HepG2 (cell line): ENCODE results near the gene TXN. TPM values are rescaled to one million over a fixed set of nuclear protein-coding genes. Genes with fewer than 3 reads are reported as not detected.

Experiments used
- KLF12 ChIP-seq: sonication (generic); formaldehyde crosslinking; IDR thresholded peaks from 2 replicates; pipeline ENCODE4 v1.4.0; 2020; ENCODE audit warnings: missing genetic modification reagents, borderline replicate concordance
- MIXL1 ChIP-seq: IDR thresholded peaks from 2 replicates; pipeline ENCODE4 v1.6.1; 2016
- SAP130 ChIP-seq: IDR thresholded peaks from 2 replicates; pipeline ENCODE4 v1.6.1; 2016; ENCODE audit warnings: low read depth
- SMC3 ChIP-seq: IDR thresholded peaks from 2 replicates; pipeline ENCODE4 v1.6.1; 2011; ENCODE audit warnings: low read length, improper control_type of control experiment
- WIZ ChIP-seq: sonication (generic); formaldehyde crosslinking; IDR thresholded peaks from 2 replicates; pipeline ENCODE4 v1.5.1; 2020; ENCODE audit warnings: mild to moderate bottlenecking, missing genetic modification reagents
- XRCC5 ChIP-seq: fragments of 200-400 bp; formaldehyde crosslinking; optimal IDR thresholded peaks from 2 replicates; pipeline ENCODE3; 2017; ENCODE audit warnings: mild to moderate bottlenecking, low read length
- ZMYM3 ChIP-seq: sonication (generic); formaldehyde crosslinking; IDR thresholded peaks from 2 replicates; pipeline ENCODE4 v1.5.1; 2020; ENCODE audit warnings: mild to moderate bottlenecking, missing genetic modification reagents
- ZNF556 ChIP-seq: sonication (generic); formaldehyde crosslinking; IDR thresholded peaks from 2 replicates; pipeline ENCODE4 v1.4.0; 2020; ENCODE audit warnings: mild to moderate bottlenecking, missing genetic modification reagents, borderline replicate concordance
- polyA plus RNA-seq, 8 experiments: library from polyadenylated mRNA; depleted of rRNA in 3 of 8; stranded (reverse) in 7 of 8; unstranded in 1 of 8; fragments of >200 nt; fragmentation: Illumina TruSeq in 4 of 8; extraction: Trizol in 4 of 8; gene quantifications; 2 replicates each; pipeline versions ENCODE4 v1.2.1 to v1.2.3, GENCODE V29; 2011 to 2016; ENCODE audit warnings: low read depth in 4 of 8, missing spikeins in 1 of 8, mixed read lengths in 1 of 8; ENCODE audit not compliant: insufficient read depth in 1 of 8
- total RNA-seq, 5 experiments: library from RNA; depleted of rRNA; stranded (reverse); fragments of >200 nt; fragmentation: Illumina TruSeq; extraction: Trizol; gene quantifications; 2 replicates each; pipeline ENCODE4 v1.2.3, GENCODE V29; 2016; ENCODE audit warnings: low read depth in 1 of 5
- TF ChIP-seq, protein P1 (sequence below): sonication (generic); formaldehyde crosslinking; IDR thresholded peaks from 2 replicates; pipeline ENCODE4 v1.4.0; 2020; ENCODE audit warnings: missing genetic modification reagents, mild to moderate bottlenecking, borderline replicate concordance
- TF ChIP-seq, protein P2 (sequence below): sonication (generic); formaldehyde crosslinking; IDR thresholded peaks from 2 replicates; pipeline ENCODE4 v1.5.1; 2020; ENCODE audit warnings: missing genetic modification reagents, mild to moderate bottlenecking, borderline replicate concordance
- TF ChIP-seq, protein P3 (sequence below): sonication (generic); formaldehyde crosslinking; IDR thresholded peaks from 2 replicates; pipeline ENCODE4 v1.8.1; 2023; ENCODE audit warnings: mild to moderate bottlenecking, inconsistent platforms, moderate library complexity, missing genetic modification reagents, borderline replicate concordance
- TF ChIP-seq, protein P4 (sequence below): IDR thresholded peaks from 2 replicates; pipeline ENCODE4 v1.4.0; 2020; ENCODE audit warnings: mild to moderate bottlenecking, missing genetic modification reagents

The TXN gene
- total and polyA plus RNA-seq, 2 of the 13 experiments (the other 11 are each of a cell fraction or from before 2014, with no cell fraction given): 364 to 470 TPM

DNA sequence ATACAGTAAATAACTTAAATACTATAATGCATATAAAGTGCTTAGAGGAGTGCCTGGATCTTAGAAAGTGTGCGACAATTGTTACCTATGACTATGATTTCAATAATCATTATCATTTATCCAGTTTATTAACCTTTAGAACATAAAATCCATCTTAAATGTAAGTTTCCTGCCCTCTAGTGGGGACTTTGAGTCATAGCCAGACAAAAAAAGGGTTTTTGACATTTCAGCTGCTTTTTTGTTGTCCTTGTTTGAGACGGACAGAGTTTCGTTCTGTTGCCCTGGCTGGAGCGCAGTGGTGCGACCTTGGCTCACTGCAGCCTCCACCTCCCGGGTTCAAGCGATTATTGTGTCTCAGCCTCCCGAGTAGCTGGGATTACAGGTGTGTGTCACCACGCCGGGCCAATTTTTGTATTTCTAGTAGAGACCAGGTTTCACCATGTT is 38.6 kb downstream of the TXN start (continued):
- TF ChIP-seq, protein P1, sequence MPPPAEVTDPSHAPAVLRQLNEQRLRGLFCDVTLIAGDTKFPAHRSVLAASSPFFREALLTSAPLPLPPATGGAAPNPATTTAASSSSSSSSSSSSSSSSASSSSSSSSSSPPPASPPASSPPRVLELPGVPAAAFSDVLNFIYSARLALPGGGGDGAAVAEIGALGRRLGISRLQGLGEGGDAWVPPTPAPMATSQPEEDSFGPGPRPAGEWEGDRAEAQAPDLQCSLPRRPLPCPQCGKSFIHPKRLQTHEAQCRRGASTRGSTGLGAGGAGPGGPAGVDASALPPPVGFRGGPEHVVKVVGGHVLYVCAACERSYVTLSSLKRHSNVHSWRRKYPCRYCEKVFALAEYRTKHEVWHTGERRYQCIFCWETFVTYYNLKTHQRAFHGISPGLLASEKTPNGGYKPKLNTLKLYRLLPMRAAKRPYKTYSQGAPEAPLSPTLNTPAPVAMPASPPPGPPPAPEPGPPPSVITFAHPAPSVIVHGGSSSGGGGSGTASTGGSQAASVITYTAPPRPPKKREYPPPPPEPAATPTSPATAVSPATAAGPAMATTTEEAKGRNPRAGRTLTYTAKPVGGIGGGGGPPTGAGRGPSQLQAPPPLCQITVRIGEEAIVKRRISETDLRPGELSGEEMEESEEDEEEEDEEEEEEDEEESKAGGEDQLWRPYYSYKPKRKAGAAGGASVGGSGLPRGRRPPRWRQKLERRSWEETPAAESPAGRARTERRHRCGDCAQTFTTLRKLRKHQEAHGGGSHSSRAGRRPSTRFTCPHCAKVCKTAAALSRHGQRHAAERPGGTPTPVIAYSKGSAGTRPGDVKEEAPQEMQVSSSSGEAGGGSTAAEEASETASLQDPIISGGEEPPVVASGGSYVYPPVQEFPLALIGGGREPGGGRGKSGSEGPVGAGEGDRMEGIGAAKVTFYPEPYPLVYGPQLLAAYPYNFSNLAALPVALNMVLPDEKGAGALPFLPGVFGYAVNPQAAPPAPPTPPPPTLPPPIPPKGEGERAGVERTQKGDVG (CRISPR knock-in tag): no peak
- TF ChIP-seq SMC3: peak; percentile 67
- TF ChIP-seq, protein P2, sequence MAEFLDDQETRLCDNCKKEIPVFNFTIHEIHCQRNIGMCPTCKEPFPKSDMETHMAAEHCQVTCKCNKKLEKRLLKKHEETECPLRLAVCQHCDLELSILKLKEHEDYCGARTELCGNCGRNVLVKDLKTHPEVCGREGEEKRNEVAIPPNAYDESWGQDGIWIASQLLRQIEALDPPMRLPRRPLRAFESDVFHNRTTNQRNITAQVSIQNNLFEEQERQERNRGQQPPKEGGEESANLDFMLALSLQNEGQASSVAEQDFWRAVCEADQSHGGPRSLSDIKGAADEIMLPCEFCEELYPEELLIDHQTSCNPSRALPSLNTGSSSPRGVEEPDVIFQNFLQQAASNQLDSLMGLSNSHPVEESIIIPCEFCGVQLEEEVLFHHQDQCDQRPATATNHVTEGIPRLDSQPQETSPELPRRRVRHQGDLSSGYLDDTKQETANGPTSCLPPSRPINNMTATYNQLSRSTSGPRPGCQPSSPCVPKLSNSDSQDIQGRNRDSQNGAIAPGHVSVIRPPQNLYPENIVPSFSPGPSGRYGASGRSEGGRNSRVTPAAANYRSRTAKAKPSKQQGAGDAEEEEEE: no peak
- TF ChIP-seq, protein P3, sequence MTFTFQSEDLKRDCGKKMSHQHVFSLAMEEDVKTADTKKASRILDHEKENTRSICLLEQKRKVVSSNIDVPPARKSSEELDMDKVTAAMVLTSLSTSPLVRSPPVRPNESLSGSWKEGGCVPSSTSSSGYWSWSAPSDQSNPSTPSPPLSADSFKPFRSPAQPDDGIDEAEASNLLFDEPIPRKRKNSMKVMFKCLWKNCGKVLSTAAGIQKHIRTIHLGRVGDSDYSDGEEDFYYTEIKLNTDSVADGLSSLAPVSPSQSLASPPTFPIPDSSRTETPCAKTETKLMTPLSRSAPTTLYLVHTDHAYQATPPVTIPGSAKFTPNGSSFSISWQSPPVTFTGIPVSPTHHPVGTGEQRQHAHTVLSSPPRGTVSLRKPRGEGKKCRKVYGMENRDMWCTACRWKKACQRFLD (CRISPR knock-in tag): no peak
- TF ChIP-seq MIXL1 (CRISPR knock-in tag): peak; percentile 59; the same call in 1 of the 2 replicates
- TF ChIP-seq KLF12 (CRISPR knock-in tag): no peak
- no peak for TF ChIP-seq XRCC5
- no peak for TF ChIP-seq ZNF556 (CRISPR knock-in tag)
- TF ChIP-seq, protein P4, sequence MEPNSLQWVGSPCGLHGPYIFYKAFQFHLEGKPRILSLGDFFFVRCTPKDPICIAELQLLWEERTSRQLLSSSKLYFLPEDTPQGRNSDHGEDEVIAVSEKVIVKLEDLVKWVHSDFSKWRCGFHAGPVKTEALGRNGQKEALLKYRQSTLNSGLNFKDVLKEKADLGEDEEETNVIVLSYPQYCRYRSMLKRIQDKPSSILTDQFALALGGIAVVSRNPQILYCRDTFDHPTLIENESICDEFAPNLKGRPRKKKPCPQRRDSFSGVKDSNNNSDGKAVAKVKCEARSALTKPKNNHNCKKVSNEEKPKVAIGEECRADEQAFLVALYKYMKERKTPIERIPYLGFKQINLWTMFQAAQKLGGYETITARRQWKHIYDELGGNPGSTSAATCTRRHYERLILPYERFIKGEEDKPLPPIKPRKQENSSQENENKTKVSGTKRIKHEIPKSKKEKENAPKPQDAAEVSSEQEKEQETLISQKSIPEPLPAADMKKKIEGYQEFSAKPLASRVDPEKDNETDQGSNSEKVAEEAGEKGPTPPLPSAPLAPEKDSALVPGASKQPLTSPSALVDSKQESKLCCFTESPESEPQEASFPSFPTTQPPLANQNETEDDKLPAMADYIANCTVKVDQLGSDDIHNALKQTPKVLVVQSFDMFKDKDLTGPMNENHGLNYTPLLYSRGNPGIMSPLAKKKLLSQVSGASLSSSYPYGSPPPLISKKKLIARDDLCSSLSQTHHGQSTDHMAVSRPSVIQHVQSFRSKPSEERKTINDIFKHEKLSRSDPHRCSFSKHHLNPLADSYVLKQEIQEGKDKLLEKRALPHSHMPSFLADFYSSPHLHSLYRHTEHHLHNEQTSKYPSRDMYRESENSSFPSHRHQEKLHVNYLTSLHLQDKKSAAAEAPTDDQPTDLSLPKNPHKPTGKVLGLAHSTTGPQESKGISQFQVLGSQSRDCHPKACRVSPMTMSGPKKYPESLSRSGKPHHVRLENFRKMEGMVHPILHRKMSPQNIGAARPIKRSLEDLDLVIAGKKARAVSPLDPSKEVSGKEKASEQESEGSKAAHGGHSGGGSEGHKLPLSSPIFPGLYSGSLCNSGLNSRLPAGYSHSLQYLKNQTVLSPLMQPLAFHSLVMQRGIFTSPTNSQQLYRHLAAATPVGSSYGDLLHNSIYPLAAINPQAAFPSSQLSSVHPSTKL (CRISPR knock-in tag): peak; percentile 11; the same call in 1 of the 2 replicates
- peak; percentile 76 for TF ChIP-seq ZMYM3 (CRISPR knock-in tag)
- 0 out of 2 replicates have a peak, but pooled peaks have one; percentile 23 for TF ChIP-seq SAP130 (CRISPR knock-in tag)
- no peak for TF ChIP-seq WIZ (CRISPR knock-in tag)
